ENCODE data around the gene CCDC116. TPM values are rescaled to one million over a fixed set of nuclear protein-coding genes. Genes with fewer than 3 reads are reported as not detected.
"Not testable (repeated sequence)": the region's sequence is repeated elsewhere in the genome, so short reads cannot be mapped to it uniquely, and the experiment has no call there.

CCDC116 gene
- total RNA-seq, 4 donors from 2014 or later, result 0.31 to 0.46 (median 0.36) TPM; not detected in 1

DNA sequence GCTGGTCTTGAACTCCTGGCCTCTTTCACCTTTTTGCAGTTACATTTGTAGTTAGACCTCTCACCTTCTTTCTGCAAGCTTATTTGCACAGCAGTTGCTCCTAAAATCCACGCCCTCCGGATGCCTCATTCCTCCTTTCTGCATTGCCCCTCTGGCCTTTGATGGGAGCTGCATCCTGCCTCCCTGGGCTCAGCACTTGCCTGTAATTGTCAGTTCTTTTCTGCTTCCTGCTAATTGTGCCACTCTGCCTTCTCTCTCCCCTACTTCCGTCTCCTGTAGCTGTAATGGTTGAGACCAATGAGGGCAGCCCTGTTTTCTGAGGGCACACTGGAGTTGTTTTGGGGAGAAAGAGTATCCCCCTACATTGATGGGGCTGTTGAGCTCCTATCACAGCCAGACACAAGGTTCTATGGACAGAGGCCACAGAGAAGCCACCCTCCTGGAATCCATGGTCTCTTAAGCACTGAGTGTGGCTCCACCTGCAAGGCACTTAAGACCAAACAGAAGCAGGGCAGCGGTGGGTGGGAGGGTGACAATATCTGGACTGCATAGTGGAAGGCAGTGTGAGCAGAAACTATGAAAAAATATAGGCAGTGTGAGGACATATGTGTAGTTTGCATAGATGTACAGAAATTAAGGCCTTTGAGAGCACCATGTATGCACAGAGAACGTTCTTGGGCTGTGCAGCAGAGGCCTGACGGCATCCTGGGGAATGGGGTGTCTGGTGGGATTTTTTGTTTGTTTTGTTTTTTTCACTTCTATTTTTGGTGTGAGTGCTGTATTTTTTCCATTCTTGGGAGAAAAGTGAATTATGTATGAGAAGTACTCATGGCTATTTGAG, 33.3 kb upstream of the CCDC116 start:
- ATAC-seq (ENCODE audit: low FRiP score), result no peak
- no peak for DNase-seq (ENCODE audit: low spot score)
- TF ChIP-seq, protein P1, sequence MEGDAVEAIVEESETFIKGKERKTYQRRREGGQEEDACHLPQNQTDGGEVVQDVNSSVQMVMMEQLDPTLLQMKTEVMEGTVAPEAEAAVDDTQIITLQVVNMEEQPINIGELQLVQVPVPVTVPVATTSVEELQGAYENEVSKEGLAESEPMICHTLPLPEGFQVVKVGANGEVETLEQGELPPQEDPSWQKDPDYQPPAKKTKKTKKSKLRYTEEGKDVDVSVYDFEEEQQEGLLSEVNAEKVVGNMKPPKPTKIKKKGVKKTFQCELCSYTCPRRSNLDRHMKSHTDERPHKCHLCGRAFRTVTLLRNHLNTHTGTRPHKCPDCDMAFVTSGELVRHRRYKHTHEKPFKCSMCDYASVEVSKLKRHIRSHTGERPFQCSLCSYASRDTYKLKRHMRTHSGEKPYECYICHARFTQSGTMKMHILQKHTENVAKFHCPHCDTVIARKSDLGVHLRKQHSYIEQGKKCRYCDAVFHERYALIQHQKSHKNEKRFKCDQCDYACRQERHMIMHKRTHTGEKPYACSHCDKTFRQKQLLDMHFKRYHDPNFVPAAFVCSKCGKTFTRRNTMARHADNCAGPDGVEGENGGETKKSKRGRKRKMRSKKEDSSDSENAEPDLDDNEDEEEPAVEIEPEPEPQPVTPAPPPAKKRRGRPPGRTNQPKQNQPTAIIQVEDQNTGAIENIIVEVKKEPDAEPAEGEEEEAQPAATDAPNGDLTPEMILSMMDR (IDR thresholded peaks at IDR 0.05), result no peak

DNA sequence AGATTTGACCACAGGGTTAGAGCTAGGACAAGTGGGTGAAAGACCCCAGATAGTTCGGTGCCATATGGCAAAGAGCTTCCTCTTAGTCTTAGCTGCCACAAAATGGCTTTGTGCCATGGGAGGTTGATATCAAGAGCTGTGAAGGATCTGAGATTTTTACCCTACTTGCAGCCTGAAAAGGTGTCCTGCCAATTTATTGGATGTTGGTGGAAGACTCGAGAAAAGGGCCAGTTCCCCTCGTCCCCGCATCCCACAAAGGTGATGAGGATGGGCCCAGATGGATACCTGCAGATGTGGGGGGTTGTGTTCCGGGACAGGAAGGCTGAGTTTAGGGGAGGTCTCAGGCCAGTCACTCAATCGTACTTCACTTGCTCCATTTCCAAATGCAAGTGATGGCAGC, 30.0 kb upstream of the CCDC116 start:
- TF ChIP-seq, protein P1 (IDR thresholded peaks at IDR 0.05), result no peak
- ATAC-seq (ENCODE audit: low FRiP score) (no peak), DNase-seq (ENCODE audit: low spot score) (no peak)

DNA sequence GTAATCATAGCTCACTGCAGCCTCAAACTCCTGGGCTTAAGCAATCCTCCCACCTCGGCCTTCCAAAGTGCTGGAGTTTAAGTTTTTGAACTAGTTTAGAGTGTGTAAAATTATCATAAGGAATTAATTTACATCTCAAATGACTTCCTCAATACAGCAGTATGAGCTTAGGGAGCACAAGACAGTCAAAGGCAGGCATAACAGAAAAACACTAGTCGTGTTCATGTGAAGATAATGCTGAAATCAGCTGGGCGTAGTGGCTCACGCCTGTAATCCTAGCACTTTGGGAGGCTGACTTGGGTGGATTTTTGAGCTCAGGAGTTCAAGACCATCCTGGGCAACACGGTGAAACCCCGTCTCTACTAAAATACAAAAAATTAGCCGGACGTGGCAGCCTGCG, 28.6 kb upstream of the CCDC116 start:
- ATAC-seq (ENCODE audit: low FRiP score) (no peak), DNase-seq (ENCODE audit: low spot score) (no peak)
- TF ChIP-seq, protein P1 (IDR thresholded peaks at IDR 0.05), result no peak

DNA sequence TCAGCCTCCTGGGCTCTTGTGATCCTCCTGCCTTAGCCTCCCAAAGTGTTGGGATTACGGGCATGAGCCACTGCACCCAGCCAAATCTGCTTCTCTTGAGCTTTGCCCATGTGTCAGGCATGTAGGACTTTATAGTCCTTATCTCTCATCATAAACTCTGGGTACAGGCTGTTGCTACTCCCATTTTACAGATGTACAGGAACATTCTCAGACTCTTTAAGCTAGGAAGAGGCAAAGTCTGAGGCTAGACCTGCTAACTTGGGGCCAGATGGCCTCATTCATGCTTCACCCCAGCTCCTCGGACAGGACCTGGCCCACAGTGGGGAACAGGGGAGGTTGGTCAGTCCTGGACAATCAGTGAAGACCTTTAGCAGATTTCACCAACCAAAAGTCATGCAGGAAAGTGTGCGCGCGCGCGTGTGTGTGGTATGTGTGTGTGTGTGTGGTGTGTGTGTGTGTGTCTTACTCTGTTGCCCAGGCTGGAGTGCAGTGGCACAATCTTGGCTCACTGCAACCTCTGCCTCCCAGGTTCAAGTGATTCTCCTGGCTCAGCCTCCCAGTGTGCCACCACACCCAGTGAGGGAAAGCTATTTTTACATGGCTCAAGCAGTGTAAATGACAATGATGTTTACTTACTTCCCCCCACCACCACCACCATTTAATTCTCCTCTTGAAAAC, 26.5 kb upstream of the CCDC116 start:
- ATAC-seq (ENCODE audit: low FRiP score) (no peak), DNase-seq (ENCODE audit: low spot score) (no peak)
- TF ChIP-seq, protein P1 (IDR thresholded peaks at IDR 0.05), result no peak

DNA sequence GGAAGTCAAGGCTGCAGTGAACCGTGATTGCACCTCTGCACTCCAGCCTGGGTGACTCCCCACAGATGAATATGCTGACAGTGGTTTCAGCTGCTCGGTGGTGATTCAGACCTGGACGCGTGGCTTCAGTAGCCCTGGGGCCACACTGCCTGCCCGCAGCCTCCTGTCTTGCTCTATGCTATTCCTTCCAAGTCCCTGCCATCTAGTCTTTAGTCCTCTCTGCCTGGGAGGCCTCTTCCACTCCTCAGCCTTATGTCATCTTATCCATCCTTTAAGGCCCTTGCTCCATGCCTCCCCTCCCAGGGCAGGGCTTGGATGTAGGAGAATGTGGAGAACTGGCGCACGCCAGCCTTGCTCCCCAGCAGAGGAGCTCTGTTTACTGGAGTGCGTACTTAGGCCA, 25.8 kb upstream of the CCDC116 start:
- ATAC-seq (ENCODE audit: low FRiP score) (no peak), DNase-seq (ENCODE audit: low spot score) (no peak)
- TF ChIP-seq, protein P1 (IDR thresholded peaks at IDR 0.05), result no peak

DNA sequence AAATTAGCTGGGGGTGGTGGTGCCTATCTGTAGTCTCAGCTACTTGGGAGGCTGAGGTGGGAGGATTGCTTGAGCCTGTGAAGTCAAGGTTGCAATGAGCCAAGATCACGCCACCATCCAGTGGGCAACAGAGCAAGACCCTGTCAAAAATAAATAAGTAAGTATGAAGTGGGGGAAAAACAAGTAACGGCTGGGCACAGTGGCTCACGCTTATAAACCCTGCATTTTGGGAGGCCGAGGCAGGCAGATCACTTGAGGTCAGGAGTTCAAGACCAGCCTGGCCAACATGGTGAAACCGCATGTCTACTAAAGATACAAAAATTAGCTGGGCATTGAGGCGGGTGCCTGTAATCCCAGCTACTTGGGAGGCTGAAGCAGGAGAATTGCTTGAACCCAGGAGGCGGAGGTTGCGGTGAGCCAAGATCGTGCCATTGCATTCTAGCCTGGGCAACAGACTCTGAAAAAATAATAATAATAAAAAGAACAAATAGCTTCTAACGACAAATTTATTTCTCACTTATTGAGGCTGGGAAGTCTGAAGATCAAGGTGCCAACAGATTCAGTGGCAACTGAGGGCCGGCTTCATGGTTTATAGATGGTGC, 22.9 kb upstream of the CCDC116 start:
- not testable (repeated sequence) for ATAC-seq (ENCODE audit: low FRiP score); DNase-seq (ENCODE audit: low spot score)

DNA sequence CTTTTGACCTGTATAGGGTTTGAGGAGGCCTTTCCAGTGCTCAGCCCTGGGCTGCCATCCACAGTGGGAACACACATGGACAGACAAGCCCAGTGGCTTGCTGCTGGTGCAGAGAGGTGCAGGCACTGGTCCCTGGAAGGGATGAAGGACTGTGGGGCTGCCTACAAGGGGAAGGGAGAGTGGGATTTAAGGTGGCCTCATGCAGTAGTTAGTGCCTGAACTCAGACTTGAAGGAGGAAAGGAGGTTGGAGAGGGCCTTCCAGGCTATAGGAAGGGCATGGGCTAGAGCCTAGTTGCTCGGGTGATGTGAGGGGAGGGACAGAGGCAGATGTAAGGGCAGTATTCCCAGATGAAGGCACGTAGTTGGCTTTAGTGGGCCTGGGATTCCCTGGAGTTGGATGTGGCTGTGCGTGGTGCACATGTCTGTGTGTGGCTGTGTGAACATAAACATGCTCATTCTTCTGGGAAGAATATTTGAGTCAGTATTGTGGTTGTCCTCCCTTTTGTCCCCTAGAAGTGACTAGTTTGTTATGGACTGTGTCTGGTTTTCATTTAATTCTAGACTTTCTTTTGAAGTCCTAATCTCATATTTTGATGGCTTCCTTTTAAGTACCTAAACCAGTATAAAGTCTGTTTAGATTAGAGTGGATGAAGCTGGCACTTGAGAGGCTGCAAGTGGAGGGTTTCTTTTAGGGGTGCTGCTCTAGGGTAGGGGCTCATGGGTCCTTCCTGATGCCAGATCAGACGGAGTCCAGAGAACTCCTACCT, 21.2 kb upstream of the CCDC116 start:
- no peak for DNase-seq (ENCODE audit: low spot score)
- TF ChIP-seq, protein P1 (IDR thresholded peaks at IDR 0.05), result no peak

More for the DNA sequence above, 21.2 kb upstream of the CCDC116 start:
- no peak for ATAC-seq (ENCODE audit: low FRiP score)
